OCI-LY7 (cell line): ENCODE data around the gene PCED1B.

Source experiments
- EZH2phosphoT487 ChIP-seq: fragments of 200-600 bp; sonication (generic); IDR thresholded peaks from 2 replicates; pipeline ENCODE4 v1.6.1; 2018; ENCODE audit warnings: low read depth, borderline replicate concordance, mild to moderate bottlenecking, mixed run types, antibody characterized with exemption, low read length, moderate library complexity, mixed read lengths
- TF ChIP-seq, protein P1 (sequence below): fragments of 200-600 bp; sonication (generic); conservative IDR thresholded peaks from 2 replicates; pipeline ENCODE4 v1.5.1; 2014; ENCODE audit warnings: mild to moderate bottlenecking, antibody characterized with exemption, low read length, moderate library complexity, mixed read lengths

DNA sequence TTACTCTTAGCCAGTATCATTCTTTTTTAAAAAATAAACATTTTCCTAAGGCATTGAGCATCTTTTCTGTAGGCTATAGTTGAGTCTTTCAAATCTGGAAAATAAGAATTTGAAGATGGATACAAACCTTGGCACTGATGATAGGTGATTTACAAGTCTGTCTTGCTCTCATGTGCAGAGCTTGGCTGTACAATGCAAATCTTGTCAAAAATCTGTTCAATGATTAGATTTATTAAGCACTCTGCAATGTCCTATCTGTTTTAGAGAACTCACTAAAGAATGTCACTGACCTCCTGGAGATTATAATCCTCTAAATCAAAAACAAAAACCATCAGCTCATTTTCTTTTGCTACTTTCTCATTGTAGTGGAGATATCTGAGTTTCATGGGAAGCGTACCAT lies 43.2 kb downstream of the PCED1B start:
- TF ChIP-seq, protein P1, sequence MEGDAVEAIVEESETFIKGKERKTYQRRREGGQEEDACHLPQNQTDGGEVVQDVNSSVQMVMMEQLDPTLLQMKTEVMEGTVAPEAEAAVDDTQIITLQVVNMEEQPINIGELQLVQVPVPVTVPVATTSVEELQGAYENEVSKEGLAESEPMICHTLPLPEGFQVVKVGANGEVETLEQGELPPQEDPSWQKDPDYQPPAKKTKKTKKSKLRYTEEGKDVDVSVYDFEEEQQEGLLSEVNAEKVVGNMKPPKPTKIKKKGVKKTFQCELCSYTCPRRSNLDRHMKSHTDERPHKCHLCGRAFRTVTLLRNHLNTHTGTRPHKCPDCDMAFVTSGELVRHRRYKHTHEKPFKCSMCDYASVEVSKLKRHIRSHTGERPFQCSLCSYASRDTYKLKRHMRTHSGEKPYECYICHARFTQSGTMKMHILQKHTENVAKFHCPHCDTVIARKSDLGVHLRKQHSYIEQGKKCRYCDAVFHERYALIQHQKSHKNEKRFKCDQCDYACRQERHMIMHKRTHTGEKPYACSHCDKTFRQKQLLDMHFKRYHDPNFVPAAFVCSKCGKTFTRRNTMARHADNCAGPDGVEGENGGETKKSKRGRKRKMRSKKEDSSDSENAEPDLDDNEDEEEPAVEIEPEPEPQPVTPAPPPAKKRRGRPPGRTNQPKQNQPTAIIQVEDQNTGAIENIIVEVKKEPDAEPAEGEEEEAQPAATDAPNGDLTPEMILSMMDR: no peak
- TF ChIP-seq EZH2phosphoT487: no peak
